ENCODE data around the gene PCGF3.

Gene PCGF3

GRCh38 chr4:742742-743311 is 37.2 kb downstream of the PCGF3 start:
- no peak for TF ChIP-seq TSHZ2 (CRISPR knock-in tag; IDR thresholded peaks at IDR 0.05)
- no peak for TF ChIP-seq POU6F1 (CRISPR knock-in tag; IDR thresholded peaks at IDR 0.05; ENCODE audit: borderline replicate concordance, low read depth)
- no peak for TF ChIP-seq RARB (CRISPR knock-in tag; IDR thresholded peaks at IDR 0.05)
- TF ChIP-seq TCF4 (CRISPR knock-in tag; IDR thresholded peaks at IDR 0.05; ENCODE audit: borderline replicate concordance): no peak
- no peak for TF ChIP-seq ZNF565 (CRISPR knock-in tag; conservative IDR thresholded peaks at IDR 0.05; ENCODE audit: low read depth)
- TF ChIP-seq, protein P1, sequence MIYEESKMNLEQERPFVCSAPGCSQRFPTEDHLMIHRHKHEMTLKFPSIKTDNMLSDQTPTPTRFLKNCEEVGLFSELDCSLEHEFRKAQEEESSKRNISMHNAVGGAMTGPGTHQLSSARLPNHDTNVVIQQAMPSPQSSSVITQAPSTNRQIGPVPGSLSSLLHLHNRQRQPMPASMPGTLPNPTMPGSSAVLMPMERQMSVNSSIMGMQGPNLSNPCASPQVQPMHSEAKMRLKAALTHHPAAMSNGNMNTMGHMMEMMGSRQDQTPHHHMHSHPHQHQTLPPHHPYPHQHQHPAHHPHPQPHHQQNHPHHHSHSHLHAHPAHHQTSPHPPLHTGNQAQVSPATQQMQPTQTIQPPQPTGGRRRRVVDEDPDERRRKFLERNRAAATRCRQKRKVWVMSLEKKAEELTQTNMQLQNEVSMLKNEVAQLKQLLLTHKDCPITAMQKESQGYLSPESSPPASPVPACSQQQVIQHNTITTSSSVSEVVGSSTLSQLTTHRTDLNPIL (CRISPR knock-in tag; IDR thresholded peaks at IDR 0.05; ENCODE audit: low read depth): no peak
- no peak for TF ChIP-seq ESRRG (CRISPR knock-in tag; IDR thresholded peaks at IDR 0.05)

GRCh38 chr4:743463-744211 is 38.0 kb downstream of the PCGF3 start:
- TF ChIP-seq ZC3H10 (CRISPR knock-in tag; IDR thresholded peaks at IDR 0.05): no peak
- no peak for TF ChIP-seq ZFP3 (CRISPR knock-in tag; IDR thresholded peaks at IDR 0.05)
- TF ChIP-seq, protein P1 (CRISPR knock-in tag; IDR thresholded peaks at IDR 0.05; ENCODE audit: low read depth): no peak
- no peak for TF ChIP-seq OSR1 (CRISPR knock-in tag; IDR thresholded peaks at IDR 0.05)
- no peak for TF ChIP-seq PPARA (CRISPR knock-in tag; IDR thresholded peaks at IDR 0.05; ENCODE audit: borderline replicate concordance)
- no peak for TF ChIP-seq ARNTL (CRISPR knock-in tag; IDR thresholded peaks at IDR 0.05; ENCODE audit: borderline replicate concordance, low read depth)
- ATAC-seq: no peak

More at GRCh38 chr4:742742-743311, 37.2 kb downstream of the PCGF3 start:
- peak; percentile 97 for ATAC-seq

DNA sequence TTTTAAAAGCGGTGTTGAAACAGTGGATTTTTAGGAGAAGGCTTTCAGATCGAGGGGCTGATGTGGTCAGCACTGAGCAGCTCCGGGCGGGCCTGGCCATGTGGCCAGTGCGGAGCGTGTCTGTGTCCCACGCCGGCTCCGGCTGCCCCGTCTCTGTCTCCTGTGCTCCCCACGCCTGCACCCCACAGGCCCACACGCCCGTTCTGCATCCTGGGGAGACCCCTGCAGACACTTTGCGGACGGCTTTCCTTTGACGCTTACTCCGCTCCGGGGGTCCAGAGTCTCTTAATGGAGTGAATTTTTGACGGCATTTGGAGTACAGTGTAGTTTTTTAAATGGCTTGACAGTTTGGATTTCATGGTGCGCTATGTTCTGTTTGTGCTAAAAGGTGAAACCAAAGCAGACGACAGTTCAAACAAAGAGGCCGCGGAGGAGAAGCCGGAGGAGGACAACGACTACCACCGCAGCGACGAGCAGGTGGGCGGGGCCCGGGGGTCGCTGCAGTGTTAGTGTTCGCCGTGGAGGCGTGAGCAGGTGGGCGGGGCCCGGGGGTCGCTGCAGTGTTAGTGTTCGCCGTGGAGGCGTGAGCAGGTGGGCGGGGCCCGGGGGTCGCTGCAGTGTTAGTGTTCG is 38.7 kb downstream of the PCGF3 start:
- no peak for ATAC-seq
- TF ChIP-seq ISL1 (CRISPR knock-in tag; IDR thresholded peaks at IDR 0.05) (no peak), POU6F1 (CRISPR knock-in tag; IDR thresholded peaks at IDR 0.05; ENCODE audit: borderline replicate concordance, low read depth) (no peak), ZNF8 (CRISPR knock-in tag; IDR thresholded peaks at IDR 0.05) (no peak), SNAI2 (CRISPR knock-in tag; IDR thresholded peaks at IDR 0.05) (no peak), ZC3H10 (CRISPR knock-in tag; IDR thresholded peaks at IDR 0.05) (no peak), TSHZ2 (CRISPR knock-in tag; IDR thresholded peaks at IDR 0.05) (no peak)

Data from SK-N-SH treated with all-trans-retinoic acid at 6 μM for 48 hours (cell line).